Osteocyte (in vitro differentiated cells): ENCODE results near the gene LONRF2. TPM values are rescaled to one million over a fixed set of nuclear protein-coding genes. Genes with fewer than 3 reads are reported as not detected.

Experiments used
- DNase-seq: peaks from one replicate; pipeline ENCODE4 v3.0.0; 2021; ENCODE audit warnings: mixed read lengths; ENCODE audit not compliant: unreplicated experiment; ENCODE audit errors: extremely low spot score
- H3K27ac Mint-ChIP-seq: one replicate; pipeline ENCODE4 v1.8.0; 2021; ENCODE audit warnings: mild to moderate bottlenecking, mixed read lengths; ENCODE audit not compliant: unreplicated experiment
- H3K27me3 Mint-ChIP-seq: one replicate; pipeline ENCODE4 v1.8.0; 2021; ENCODE audit warnings: mixed read lengths; ENCODE audit not compliant: unreplicated experiment
- H3K36me3 Mint-ChIP-seq: one replicate; pipeline ENCODE4 v1.8.0; 2021; ENCODE audit warnings: mixed read lengths; ENCODE audit not compliant: unreplicated experiment
- H3K4me1 Mint-ChIP-seq: one replicate; pipeline ENCODE4 v1.8.0; 2021; ENCODE audit warnings: mixed read lengths; ENCODE audit not compliant: unreplicated experiment
- H3K4me3 Mint-ChIP-seq: one replicate; pipeline ENCODE4 v1.8.0; 2021; ENCODE audit warnings: mild to moderate bottlenecking, moderate library complexity, mixed read lengths; ENCODE audit not compliant: unreplicated experiment
- H3K9me3 Mint-ChIP-seq: one replicate; pipeline ENCODE4 v1.8.0; 2021; ENCODE audit warnings: mixed read lengths; ENCODE audit not compliant: unreplicated experiment
- CTCF ChIP-seq: fragments of 200-600 bp; sonication (generic); IDR thresholded peaks from 2 replicates; pipeline ENCODE4 v1.5.0; 2021; ENCODE audit warnings: antibody characterized with exemption, mild to moderate bottlenecking, moderate library complexity
- total RNA-seq: library from RNA; stranded (reverse); gene quantifications from 2 replicates; pipeline ENCODE4 v1.2.1, GENCODE V29; 2021

LONRF2 gene
- total RNA-seq, 1 donor from 2014 or later = 0.32 TPM

GRCh38 chr2:100241236-100241635 is 81.1 kb downstream of the LONRF2 start:
- no peaks in the 10 kb centered on the region for H3K27me3 Mint-ChIP-seq
- no peaks in the 10 kb centered on the region for H3K36me3 Mint-ChIP-seq
- TF ChIP-seq CTCF = no peak
- no peaks in the 10 kb centered on the region for H3K9me3 Mint-ChIP-seq
- peak; percentile 54 for DNase-seq
- H3K27ac Mint-ChIP-seq = no peak overlapping the region
- H3K4me1 Mint-ChIP-seq = peaks cover 36% of the 10 kb centered on the region
- H3K4me3 Mint-ChIP-seq = no peak overlapping the region

DNA sequence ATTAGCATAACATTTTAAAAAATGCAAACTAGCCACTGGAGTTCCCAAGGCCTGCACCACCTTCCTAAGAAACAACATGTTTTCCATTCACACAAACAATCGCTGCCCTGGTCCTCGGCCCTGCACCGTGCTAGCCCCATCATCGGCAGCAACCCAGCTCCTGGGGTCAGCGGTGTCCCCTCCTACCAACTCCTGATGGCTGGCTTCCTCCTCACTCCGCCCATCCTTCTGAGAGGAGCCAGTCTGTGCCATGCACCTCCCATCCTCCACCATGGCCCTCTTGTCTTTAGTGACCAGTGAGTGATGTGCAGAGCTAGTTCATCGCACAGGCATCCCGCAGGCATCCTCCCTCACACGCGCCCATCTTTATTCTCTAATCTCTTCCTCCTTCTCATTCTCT is 81.9 kb downstream of the LONRF2 start:
- Mint-ChIP-seq H3K27ac (no peak overlapping the region), H3K9me3 (no peaks in the 10 kb centered on the region), H3K4me1 (peaks cover 40% of the 10 kb centered on the region), H3K36me3 (no peaks in the 10 kb centered on the region), H3K27me3 (no peaks in the 10 kb centered on the region), H3K4me3 (no peak overlapping the region)
- peak; percentile 59 for DNase-seq
- TF ChIP-seq CTCF = no peak

- H3K27me3 Mint-ChIP-seq = no peaks in the 10 kb centered on the region
- H3K4me1 Mint-ChIP-seq = peaks cover 44% of the 10 kb centered on the region
- DNase-seq = peak; percentile 77
- H3K27ac Mint-ChIP-seq = no peak overlapping the region
- H3K9me3 Mint-ChIP-seq = no peaks in the 10 kb centered on the region
- no peak overlapping the region for H3K4me3 Mint-ChIP-seq
- TF ChIP-seq CTCF = no peak
- H3K36me3 Mint-ChIP-seq = no peaks in the 10 kb centered on the region
Observed at GRCh38 chr2:100239486-100240210, 82.7 kb downstream of the LONRF2 start.

DNA sequence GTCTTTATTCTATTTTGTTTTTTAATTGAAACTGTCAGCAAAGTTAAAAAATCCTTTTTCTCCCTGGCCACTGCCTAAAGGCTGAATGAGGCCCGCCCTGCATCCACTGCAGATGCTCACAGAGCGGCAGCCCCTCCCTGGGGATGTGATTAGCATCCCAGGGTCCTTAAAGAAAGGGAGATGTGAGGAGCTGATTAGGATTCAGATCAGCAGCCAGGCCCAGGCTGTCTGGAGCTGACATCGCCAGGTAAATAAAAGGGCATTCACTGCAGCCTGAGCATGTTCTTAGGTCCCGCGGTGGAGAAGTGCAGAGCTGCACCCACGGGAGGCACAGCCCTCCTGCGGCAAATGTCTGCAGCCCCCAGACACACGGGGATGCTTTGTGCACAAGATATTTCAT is 83.8 kb downstream of the LONRF2 start:
- no peak for TF ChIP-seq CTCF
- H3K9me3 Mint-ChIP-seq = no peaks in the 10 kb centered on the region
- peaks cover 56% of the 10 kb centered on the region for H3K4me1 Mint-ChIP-seq
- no peaks in the 10 kb centered on the region for H3K36me3 Mint-ChIP-seq
- H3K27ac Mint-ChIP-seq = no peak overlapping the region
- H3K4me3 Mint-ChIP-seq = no peak overlapping the region
- peak; percentile 38 for DNase-seq
- no peaks in the 10 kb centered on the region for H3K27me3 Mint-ChIP-seq

GRCh38 chr2:100237770-100238169 is 84.5 kb downstream of the LONRF2 start:
- Mint-ChIP-seq H3K4me1 (peaks cover 53% of the 10 kb centered on the region), H3K27ac (no peak overlapping the region), H3K4me3 (no peak overlapping the region), H3K27me3 (no peaks in the 10 kb centered on the region), H3K9me3 (no peaks in the 10 kb centered on the region), H3K36me3 (no peaks in the 10 kb centered on the region)
- peak; percentile 23 for DNase-seq
- TF ChIP-seq CTCF = no peak
